GM19395 (cell line): Measurements from ENCODE around the gene SLC4A11.

Experiments
- ATAC-seq: cut with Tn5 transposase; IDR thresholded peaks from one replicate; pipeline ENCODE4 v1.9.1; 2021; ENCODE audit warnings: mild to moderate bottlenecking, moderate library complexity; ENCODE audit not compliant: unreplicated experiment

The SLC4A11 gene

GRCh38 chr20:3247638-3248037, 8.6 kb upstream of the SLC4A11 start:
- ATAC-seq = no peak

GRCh38 chr20:3246682-3247081, 7.7 kb upstream of the SLC4A11 start:
- ATAC-seq = no peak

GRCh38 chr20:3245711-3246110, 6.7 kb upstream of the SLC4A11 start:
- ATAC-seq = no peak

GRCh38 chr20:3245156-3245555, 6.2 kb upstream of the SLC4A11 start:
- no peak for ATAC-seq

GRCh38 chr20:3244613-3245012, 5.6 kb upstream of the SLC4A11 start:
- ATAC-seq = no peak

- no peak for ATAC-seq
These were observed 4.8 kb upstream of the SLC4A11 start for GRCh38 chr20:3243718-3244358.

GRCh38 chr20:3242172-3242692, 3.2 kb upstream of the SLC4A11 start:
- no peak for ATAC-seq

GRCh38 chr20:3240776-3241363, 1.9 kb upstream of the SLC4A11 start:
- no peak for ATAC-seq

- ATAC-seq = no peak
These were observed 1.1 kb upstream of the SLC4A11 start for GRCh38 chr20:3239867-3240775.

GRCh38 chr20:3238616-3239025, 369 bp downstream of the SLC4A11 start:
- ATAC-seq = peak; percentile 46

- ATAC-seq = peak; percentile 23
These were observed 903 bp downstream of the SLC4A11 start for GRCh38 chr20:3237958-3238615.

- ATAC-seq = no peak
These were observed 1.7 kb downstream of the SLC4A11 start for GRCh38 chr20:3237011-3237957.

GRCh38 chr20:3235666-3236324, 3.2 kb downstream of the SLC4A11 start:
- no peak for ATAC-seq

GRCh38 chr20:3233991-3234498, 4.9 kb downstream of the SLC4A11 start:
- ATAC-seq = no peak

- no peak for ATAC-seq
These were observed 5.6 kb downstream of the SLC4A11 start for GRCh38 chr20:3233131-3233990.

GRCh38 chr20:3231889-3232588, 7.0 kb downstream of the SLC4A11 start:
- no peak for ATAC-seq

- no peak for ATAC-seq
These were observed 7.9 kb downstream of the SLC4A11 start for GRCh38 chr20:3231116-3231515.

- ATAC-seq = no peak
These were observed 9.2 kb downstream of the SLC4A11 start for GRCh38 chr20:3229798-3230197.
